Memory B cell (primary cell): ENCODE results near the gene HNRNPM.

Experiments used
- ATAC-seq: fragments of 150-1000 bp; cut with Tn5 transposase; 2 replicates; pipeline ENCODE4 v1.10.0; 2021; ENCODE audit warnings: low read depth, mild to moderate bottlenecking, moderate library complexity
- DNase-seq, 2 donors: peaks; one replicate each; pipeline ENCODE4 v3.0.0; 2022; ENCODE audit warnings: low spot score in 2 of 2
- H3K27ac Mint-ChIP-seq: one replicate; pipeline ENCODE4 v1.8.0; 2022; ENCODE audit warnings: mild to moderate bottlenecking, moderate library complexity, mixed read lengths
- H3K27me3 Mint-ChIP-seq: one replicate; pipeline ENCODE4 v1.8.0; 2022; ENCODE audit warnings: mixed read lengths
- H3K36me3 Mint-ChIP-seq: one replicate; pipeline ENCODE4 v1.8.0; 2022; ENCODE audit warnings: mild to moderate bottlenecking, mixed read lengths
- H3K4me1 Mint-ChIP-seq: one replicate; pipeline ENCODE4 v1.8.0; 2022; ENCODE audit warnings: mixed read lengths
- H3K4me3 Mint-ChIP-seq: one replicate; pipeline ENCODE4 v1.8.0; 2022; ENCODE audit warnings: mild to moderate bottlenecking, moderate library complexity, mixed read lengths
- H3K9me3 Mint-ChIP-seq: one replicate; pipeline ENCODE4 v1.8.0; 2022; ENCODE audit warnings: mixed read lengths

The HNRNPM gene

GRCh38 chr19:8529369-8530006 lies 84.7 kb downstream of the HNRNPM start:
- no peaks in the 10 kb centered on the region for H3K27me3 Mint-ChIP-seq
- no peak for DNase-seq
- H3K36me3 Mint-ChIP-seq, result peaks cover 45% of the 10 kb centered on the region
- no peak overlapping the region for H3K4me3 Mint-ChIP-seq
- H3K9me3 Mint-ChIP-seq, result no peaks in the 10 kb centered on the region
- ATAC-seq, result no peak
- H3K4me1 Mint-ChIP-seq, result no peaks in the 10 kb centered on the region
- no peak overlapping the region for H3K27ac Mint-ChIP-seq

GRCh38 chr19:8530061-8530679 lies 85.4 kb downstream of the HNRNPM start:
- Mint-ChIP-seq H3K4me1 (no peaks in the 10 kb centered on the region), H3K27me3 (no peaks in the 10 kb centered on the region), H3K27ac (no peak overlapping the region), H3K36me3 (peaks cover 43% of the 10 kb centered on the region), H3K9me3 (no peaks in the 10 kb centered on the region), H3K4me3 (no peak overlapping the region)
- DNase-seq, result no peak
- ATAC-seq, result no peak

GRCh38 chr19:8531470-8531869 lies 86.7 kb downstream of the HNRNPM start:
- H3K36me3 Mint-ChIP-seq, result peaks cover 52% of the 10 kb centered on the region
- H3K27me3 Mint-ChIP-seq, result no peaks in the 10 kb centered on the region
- ATAC-seq, result no peak
- no peak overlapping the region for H3K4me3 Mint-ChIP-seq
- no peak overlapping the region for H3K27ac Mint-ChIP-seq
- no peaks in the 10 kb centered on the region for H3K4me1 Mint-ChIP-seq
- no peaks in the 10 kb centered on the region for H3K9me3 Mint-ChIP-seq
- DNase-seq, result no peak

GRCh38 chr19:8532225-8532624 lies 87.5 kb downstream of the HNRNPM start:
- Mint-ChIP-seq H3K4me1 (no peaks in the 10 kb centered on the region), H3K36me3 (peaks cover 51% of the 10 kb centered on the region), H3K4me3 (no peak overlapping the region), H3K27me3 (no peaks in the 10 kb centered on the region), H3K9me3 (no peaks in the 10 kb centered on the region), H3K27ac (no peak overlapping the region)
- ATAC-seq (no peak), DNase-seq (no peak)

GRCh38 chr19:8536282-8536681 lies 91.5 kb downstream of the HNRNPM start:
- H3K9me3 Mint-ChIP-seq, result no peaks in the 10 kb centered on the region
- no peak overlapping the region for H3K4me3 Mint-ChIP-seq
- H3K4me1 Mint-ChIP-seq, result no peaks in the 10 kb centered on the region
- DNase-seq (no peak), ATAC-seq (no peak)
- peak overlapping the region; percentile 0 for H3K27ac Mint-ChIP-seq
- H3K27me3 Mint-ChIP-seq, result no peaks in the 10 kb centered on the region
- peaks cover 35% of the 10 kb centered on the region for H3K36me3 Mint-ChIP-seq

- no peak overlapping the region for H3K27ac Mint-ChIP-seq
- ATAC-seq, result no peak
- no peak overlapping the region for H3K4me3 Mint-ChIP-seq
- H3K36me3 Mint-ChIP-seq, result peaks cover 32% of the 10 kb centered on the region
- H3K4me1 Mint-ChIP-seq, result no peaks in the 10 kb centered on the region
- DNase-seq, result no peak
- no peaks in the 10 kb centered on the region for H3K27me3 Mint-ChIP-seq
- H3K9me3 Mint-ChIP-seq, result no peaks in the 10 kb centered on the region
These were observed 92.3 kb downstream of the HNRNPM start for GRCh38 chr19:8537099-8537498.
